GM23338 (cell line): ENCODE data around the gene ZYX. TPM values are rescaled to one million over a fixed set of nuclear protein-coding genes. Genes with fewer than 3 reads are reported as not detected.
A peak's percentile ranks its signal among the peaks of the same experiment; 100 is the strongest.

Experiments used
- ATAC-seq: fragments of 200-7000 bp; cut with Tn5 transposase; 3 replicates; pipeline ENCODE4 v1.9.1; 2020
- DNase-seq: peaks from one replicate; pipeline ENCODE4 v3.0.0-alpha.2; 2015; ENCODE audit warnings: low spot score
- H2AFZ ChIP-seq: fragments of 200-600 bp; sonication (generic); 2 replicates; pipeline ENCODE4 v1.8.0; 2016; ENCODE audit warnings: antibody characterized with exemption, mild to moderate bottlenecking, moderate library complexity
- H3F3A ChIP-seq: fragments of 200-600 bp; sonication (generic); replicated peaks from 2 replicates; pipeline ENCODE4 v1.8.0; 2017; ENCODE audit warnings: antibody characterized with exemption, mixed run types, low read depth
- H3K27ac ChIP-seq: fragments of 200-600 bp; sonication (generic); 2 replicates; pipeline ENCODE4 v1.6.1; 2016; ENCODE audit warnings: low read depth
- H3K27me3 ChIP-seq: fragments of 200-600 bp; sonication (generic); 2 replicates; pipeline ENCODE4 v1.8.0; 2016; ENCODE audit warnings: mild to moderate bottlenecking, mixed run types, moderate library complexity; ENCODE audit not compliant: insufficient read depth
- H3K36me3 ChIP-seq: fragments of 200-600 bp; sonication (generic); 2 replicates; pipeline ENCODE4 v1.8.0; 2016; ENCODE audit warnings: mild to moderate bottlenecking; ENCODE audit not compliant: insufficient read depth
- H3K4me1 ChIP-seq: fragments of 200-600 bp; sonication (generic); 2 replicates; pipeline ENCODE4 v1.8.0; 2016; ENCODE audit warnings: mild to moderate bottlenecking, moderate library complexity; ENCODE audit not compliant: insufficient read depth
- H3K4me2 ChIP-seq: fragments of 200-600 bp; sonication (generic); 2 replicates; pipeline ENCODE4 v1.7.1; 2017; ENCODE audit warnings: mixed run types
- H3K4me3 ChIP-seq: fragments of 200-600 bp; sonication (generic); 2 replicates; pipeline ENCODE4 v1.6.1; 2016; ENCODE audit warnings: mixed run types
- H3K79me2 ChIP-seq: fragments of 200-600 bp; sonication (generic); replicated peaks from 2 replicates; pipeline ENCODE4 v1.8.0; 2017; ENCODE audit warnings: mild to moderate bottlenecking; ENCODE audit not compliant: insufficient read depth
- H3K9me2 ChIP-seq: fragments of 200-600 bp; sonication (generic); 2 replicates; pipeline ENCODE4 v1.8.0; 2017; ENCODE audit not compliant: insufficient read depth
- H4K20me1 ChIP-seq: fragments of 200-600 bp; sonication (generic); replicated peaks from 2 replicates; pipeline ENCODE4 v1.8.0; 2017; ENCODE audit warnings: mild to moderate bottlenecking; ENCODE audit not compliant: insufficient read depth
- H3K27ac Mint-ChIP-seq: 2 replicates; pipeline ENCODE4 v1.8.0; 2020; ENCODE audit warnings: inconsistent platforms, mild to moderate bottlenecking, moderate library complexity, mixed read lengths
- H3K27me3 Mint-ChIP-seq: 3 replicates; pipeline ENCODE4 v1.8.0; 2022; ENCODE audit warnings: low read depth, mild to moderate bottlenecking, moderate library complexity, mixed read lengths, inconsistent platforms; ENCODE audit not compliant: insufficient read depth, poor library complexity
- H3K36me3 Mint-ChIP-seq: 3 replicates; pipeline ENCODE4 v1.8.0; 2021; ENCODE audit warnings: low read depth, mild to moderate bottlenecking, inconsistent platforms, moderate library complexity, mixed read lengths
- H3K4me1 Mint-ChIP-seq: 3 replicates; pipeline ENCODE4 v1.8.0; 2020; ENCODE audit warnings: mild to moderate bottlenecking, inconsistent platforms, mixed read lengths
- H3K4me3 Mint-ChIP-seq: 3 replicates; pipeline ENCODE4 v1.8.0; 2021; ENCODE audit warnings: moderate library complexity, mild to moderate bottlenecking, inconsistent platforms, mixed read lengths
- H3K9me3 Mint-ChIP-seq: 3 replicates; pipeline ENCODE4 v1.8.0; 2020; ENCODE audit warnings: moderate library complexity, mild to moderate bottlenecking, inconsistent platforms, mixed read lengths
- EZH2 ChIP-seq: fragments of 200-600 bp; sonication (generic); IDR thresholded peaks from one replicate; pipeline ENCODE4 v1.8.0; 2017; ENCODE audit warnings: antibody characterized with exemption, mild to moderate bottlenecking, low read depth; ENCODE audit not compliant: unreplicated experiment
- EZH2phosphoT487 ChIP-seq: fragments of 200-600 bp; sonication (generic); IDR thresholded peaks from one replicate; pipeline ENCODE4 v1.8.1; 2018; ENCODE audit warnings: antibody characterized with exemption; ENCODE audit not compliant: unreplicated experiment
- NANOG ChIP-seq: IDR thresholded peaks from 2 replicates; pipeline ENCODE4 v1.6.1; 2016; ENCODE audit warnings: antibody characterized with exemption, borderline replicate concordance
- polyA plus RNA-seq: library from polyadenylated mRNA; unstranded; fragments of >200 nt; fragmentation: Nextera tagmentation; extraction: Ambion mirVana; gene quantifications from 2 replicates; pipeline ENCODE4 v1.2.1, GENCODE V29; 2016
- total RNA-seq: library from RNA; depleted of rRNA; stranded (reverse); fragments of >200 nt; shearing (Covaris generic); gene quantifications from 2 replicates; pipeline ENCODE4 v1.2.3, GENCODE V29; 2014
- TF ChIP-seq, protein P1 (sequence below): IDR thresholded peaks from one replicate; pipeline ENCODE4 v1.6.1; 2018; ENCODE audit warnings: antibody characterized with exemption; ENCODE audit not compliant: unreplicated experiment
- TF ChIP-seq, protein P2 (sequence below): IDR thresholded peaks from 2 replicates; pipeline ENCODE4 v1.6.1; 2016; ENCODE audit warnings: antibody characterized with exemption
- TF ChIP-seq, protein P3 (sequence below), 2 experiments: fragments of 200-600 bp in 1 of 2; sonication (generic) in 1 of 2; conservative IDR thresholded peaks; 2 replicates each; pipeline versions ENCODE4 v1.5.1 to v1.6.1; 2016 to 2017; ENCODE audit warnings: antibody characterized with exemption in 2 of 2, low read depth in 2 of 2, mild to moderate bottlenecking in 2 of 2, moderate library complexity in 1 of 2
- TF ChIP-seq, protein P4 (sequence below): fragments of 250-450 bp; sonication (Bioruptor Pico); IDR thresholded peaks from 2 replicates; pipeline ENCODE4 v1.5.0; 2020; ENCODE audit warnings: mild to moderate bottlenecking, moderate library complexity

Gene ZYX
- total and polyA plus RNA-seq, 2 experiments from 2014 or later: 111 to 141 TPM

DNA sequence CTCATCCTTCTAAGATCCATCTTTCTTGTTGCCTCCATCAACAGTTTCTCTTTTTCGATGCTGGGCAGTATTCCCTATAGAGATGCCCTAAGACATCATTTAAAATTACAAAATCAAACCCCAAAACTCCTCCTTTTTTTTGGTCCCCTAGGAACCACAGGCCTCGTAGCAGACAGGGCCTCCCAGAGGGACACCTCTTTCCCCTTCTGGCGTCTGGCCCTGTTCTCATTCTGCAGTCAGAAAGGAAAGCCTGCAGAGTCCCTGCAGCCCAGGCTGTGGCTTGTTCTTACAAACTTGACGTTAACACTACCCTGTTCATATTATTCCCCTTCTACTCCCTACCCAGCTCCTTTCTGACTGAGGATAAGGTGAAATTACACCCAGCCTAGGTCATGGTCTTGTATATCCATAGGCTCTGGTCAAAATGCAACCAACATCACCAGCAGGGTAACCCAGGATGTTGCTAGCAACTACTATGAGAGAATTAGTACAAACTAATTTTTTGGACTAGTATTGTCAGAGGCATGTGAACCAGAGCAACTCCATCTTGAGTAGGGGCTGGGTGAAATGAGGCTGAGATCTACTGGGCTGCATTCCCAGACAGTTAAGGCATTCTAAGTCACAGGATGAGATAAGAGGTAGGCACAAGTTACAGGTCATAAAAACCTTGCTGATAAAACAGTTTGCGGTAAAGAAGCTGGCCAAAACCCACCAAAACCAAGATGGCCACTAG is 31.0 kb downstream of the ZYX start:
- DNase-seq (no peak), ATAC-seq (no peak)
- peaks cover 8% of the 10 kb centered on the region for H3F3A ChIP-seq
- H3K36me3 ChIP-seq: no peaks in the 10 kb centered on the region
- H3K9me2 ChIP-seq: no peaks in the 10 kb centered on the region
- peaks cover 19% of the 10 kb centered on the region for H3K79me2 ChIP-seq
- H3K27me3 Mint-ChIP-seq: peaks cover 28% of the 10 kb centered on the region
- H3K4me1 Mint-ChIP-seq: peaks cover 76% of the 10 kb centered on the region
- H3K36me3 Mint-ChIP-seq: peaks cover 4% of the 10 kb centered on the region
- H3K4me3 Mint-ChIP-seq: no peak overlapping the region; the same call in 2 of the 3 replicates
- peak overlapping the region; percentile 68 for H3K27ac Mint-ChIP-seq
- no peaks in the 10 kb centered on the region for H3K27me3 ChIP-seq
- peak overlapping the region; percentile 76 for H3K4me2 ChIP-seq
- peak overlapping the region; percentile 43; the same call in 1 of the 2 replicates for H3K4me3 ChIP-seq
- H2AFZ ChIP-seq: no peak overlapping the region
- H3K27ac ChIP-seq: peak overlapping the region; percentile 64; the same call in 1 of the 2 replicates
- H3K4me1 ChIP-seq: peaks cover 65% of the 10 kb centered on the region
- TF ChIP-seq, protein P1, sequence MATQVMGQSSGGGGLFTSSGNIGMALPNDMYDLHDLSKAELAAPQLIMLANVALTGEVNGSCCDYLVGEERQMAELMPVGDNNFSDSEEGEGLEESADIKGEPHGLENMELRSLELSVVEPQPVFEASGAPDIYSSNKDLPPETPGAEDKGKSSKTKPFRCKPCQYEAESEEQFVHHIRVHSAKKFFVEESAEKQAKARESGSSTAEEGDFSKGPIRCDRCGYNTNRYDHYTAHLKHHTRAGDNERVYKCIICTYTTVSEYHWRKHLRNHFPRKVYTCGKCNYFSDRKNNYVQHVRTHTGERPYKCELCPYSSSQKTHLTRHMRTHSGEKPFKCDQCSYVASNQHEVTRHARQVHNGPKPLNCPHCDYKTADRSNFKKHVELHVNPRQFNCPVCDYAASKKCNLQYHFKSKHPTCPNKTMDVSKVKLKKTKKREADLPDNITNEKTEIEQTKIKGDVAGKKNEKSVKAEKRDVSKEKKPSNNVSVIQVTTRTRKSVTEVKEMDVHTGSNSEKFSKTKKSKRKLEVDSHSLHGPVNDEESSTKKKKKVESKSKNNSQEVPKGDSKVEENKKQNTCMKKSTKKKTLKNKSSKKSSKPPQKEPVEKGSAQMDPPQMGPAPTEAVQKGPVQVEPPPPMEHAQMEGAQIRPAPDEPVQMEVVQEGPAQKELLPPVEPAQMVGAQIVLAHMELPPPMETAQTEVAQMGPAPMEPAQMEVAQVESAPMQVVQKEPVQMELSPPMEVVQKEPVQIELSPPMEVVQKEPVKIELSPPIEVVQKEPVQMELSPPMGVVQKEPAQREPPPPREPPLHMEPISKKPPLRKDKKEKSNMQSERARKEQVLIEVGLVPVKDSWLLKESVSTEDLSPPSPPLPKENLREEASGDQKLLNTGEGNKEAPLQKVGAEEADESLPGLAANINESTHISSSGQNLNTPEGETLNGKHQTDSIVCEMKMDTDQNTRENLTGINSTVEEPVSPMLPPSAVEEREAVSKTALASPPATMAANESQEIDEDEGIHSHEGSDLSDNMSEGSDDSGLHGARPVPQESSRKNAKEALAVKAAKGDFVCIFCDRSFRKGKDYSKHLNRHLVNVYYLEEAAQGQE: no peak
- no peak for TF ChIP-seq NANOG
- TF ChIP-seq, protein P2, sequence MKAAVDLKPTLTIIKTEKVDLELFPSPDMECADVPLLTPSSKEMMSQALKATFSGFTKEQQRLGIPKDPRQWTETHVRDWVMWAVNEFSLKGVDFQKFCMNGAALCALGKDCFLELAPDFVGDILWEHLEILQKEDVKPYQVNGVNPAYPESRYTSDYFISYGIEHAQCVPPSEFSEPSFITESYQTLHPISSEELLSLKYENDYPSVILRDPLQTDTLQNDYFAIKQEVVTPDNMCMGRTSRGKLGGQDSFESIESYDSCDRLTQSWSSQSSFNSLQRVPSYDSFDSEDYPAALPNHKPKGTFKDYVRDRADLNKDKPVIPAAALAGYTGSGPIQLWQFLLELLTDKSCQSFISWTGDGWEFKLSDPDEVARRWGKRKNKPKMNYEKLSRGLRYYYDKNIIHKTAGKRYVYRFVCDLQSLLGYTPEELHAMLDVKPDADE: no peak
- no peak for TF ChIP-seq EZH2
- TF ChIP-seq, protein P3, sequence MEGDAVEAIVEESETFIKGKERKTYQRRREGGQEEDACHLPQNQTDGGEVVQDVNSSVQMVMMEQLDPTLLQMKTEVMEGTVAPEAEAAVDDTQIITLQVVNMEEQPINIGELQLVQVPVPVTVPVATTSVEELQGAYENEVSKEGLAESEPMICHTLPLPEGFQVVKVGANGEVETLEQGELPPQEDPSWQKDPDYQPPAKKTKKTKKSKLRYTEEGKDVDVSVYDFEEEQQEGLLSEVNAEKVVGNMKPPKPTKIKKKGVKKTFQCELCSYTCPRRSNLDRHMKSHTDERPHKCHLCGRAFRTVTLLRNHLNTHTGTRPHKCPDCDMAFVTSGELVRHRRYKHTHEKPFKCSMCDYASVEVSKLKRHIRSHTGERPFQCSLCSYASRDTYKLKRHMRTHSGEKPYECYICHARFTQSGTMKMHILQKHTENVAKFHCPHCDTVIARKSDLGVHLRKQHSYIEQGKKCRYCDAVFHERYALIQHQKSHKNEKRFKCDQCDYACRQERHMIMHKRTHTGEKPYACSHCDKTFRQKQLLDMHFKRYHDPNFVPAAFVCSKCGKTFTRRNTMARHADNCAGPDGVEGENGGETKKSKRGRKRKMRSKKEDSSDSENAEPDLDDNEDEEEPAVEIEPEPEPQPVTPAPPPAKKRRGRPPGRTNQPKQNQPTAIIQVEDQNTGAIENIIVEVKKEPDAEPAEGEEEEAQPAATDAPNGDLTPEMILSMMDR (conservative IDR thresholded peaks at IDR 0.05; ENCODE audit: low read depth in 2 of 2): no peak
- TF ChIP-seq, protein P4, sequence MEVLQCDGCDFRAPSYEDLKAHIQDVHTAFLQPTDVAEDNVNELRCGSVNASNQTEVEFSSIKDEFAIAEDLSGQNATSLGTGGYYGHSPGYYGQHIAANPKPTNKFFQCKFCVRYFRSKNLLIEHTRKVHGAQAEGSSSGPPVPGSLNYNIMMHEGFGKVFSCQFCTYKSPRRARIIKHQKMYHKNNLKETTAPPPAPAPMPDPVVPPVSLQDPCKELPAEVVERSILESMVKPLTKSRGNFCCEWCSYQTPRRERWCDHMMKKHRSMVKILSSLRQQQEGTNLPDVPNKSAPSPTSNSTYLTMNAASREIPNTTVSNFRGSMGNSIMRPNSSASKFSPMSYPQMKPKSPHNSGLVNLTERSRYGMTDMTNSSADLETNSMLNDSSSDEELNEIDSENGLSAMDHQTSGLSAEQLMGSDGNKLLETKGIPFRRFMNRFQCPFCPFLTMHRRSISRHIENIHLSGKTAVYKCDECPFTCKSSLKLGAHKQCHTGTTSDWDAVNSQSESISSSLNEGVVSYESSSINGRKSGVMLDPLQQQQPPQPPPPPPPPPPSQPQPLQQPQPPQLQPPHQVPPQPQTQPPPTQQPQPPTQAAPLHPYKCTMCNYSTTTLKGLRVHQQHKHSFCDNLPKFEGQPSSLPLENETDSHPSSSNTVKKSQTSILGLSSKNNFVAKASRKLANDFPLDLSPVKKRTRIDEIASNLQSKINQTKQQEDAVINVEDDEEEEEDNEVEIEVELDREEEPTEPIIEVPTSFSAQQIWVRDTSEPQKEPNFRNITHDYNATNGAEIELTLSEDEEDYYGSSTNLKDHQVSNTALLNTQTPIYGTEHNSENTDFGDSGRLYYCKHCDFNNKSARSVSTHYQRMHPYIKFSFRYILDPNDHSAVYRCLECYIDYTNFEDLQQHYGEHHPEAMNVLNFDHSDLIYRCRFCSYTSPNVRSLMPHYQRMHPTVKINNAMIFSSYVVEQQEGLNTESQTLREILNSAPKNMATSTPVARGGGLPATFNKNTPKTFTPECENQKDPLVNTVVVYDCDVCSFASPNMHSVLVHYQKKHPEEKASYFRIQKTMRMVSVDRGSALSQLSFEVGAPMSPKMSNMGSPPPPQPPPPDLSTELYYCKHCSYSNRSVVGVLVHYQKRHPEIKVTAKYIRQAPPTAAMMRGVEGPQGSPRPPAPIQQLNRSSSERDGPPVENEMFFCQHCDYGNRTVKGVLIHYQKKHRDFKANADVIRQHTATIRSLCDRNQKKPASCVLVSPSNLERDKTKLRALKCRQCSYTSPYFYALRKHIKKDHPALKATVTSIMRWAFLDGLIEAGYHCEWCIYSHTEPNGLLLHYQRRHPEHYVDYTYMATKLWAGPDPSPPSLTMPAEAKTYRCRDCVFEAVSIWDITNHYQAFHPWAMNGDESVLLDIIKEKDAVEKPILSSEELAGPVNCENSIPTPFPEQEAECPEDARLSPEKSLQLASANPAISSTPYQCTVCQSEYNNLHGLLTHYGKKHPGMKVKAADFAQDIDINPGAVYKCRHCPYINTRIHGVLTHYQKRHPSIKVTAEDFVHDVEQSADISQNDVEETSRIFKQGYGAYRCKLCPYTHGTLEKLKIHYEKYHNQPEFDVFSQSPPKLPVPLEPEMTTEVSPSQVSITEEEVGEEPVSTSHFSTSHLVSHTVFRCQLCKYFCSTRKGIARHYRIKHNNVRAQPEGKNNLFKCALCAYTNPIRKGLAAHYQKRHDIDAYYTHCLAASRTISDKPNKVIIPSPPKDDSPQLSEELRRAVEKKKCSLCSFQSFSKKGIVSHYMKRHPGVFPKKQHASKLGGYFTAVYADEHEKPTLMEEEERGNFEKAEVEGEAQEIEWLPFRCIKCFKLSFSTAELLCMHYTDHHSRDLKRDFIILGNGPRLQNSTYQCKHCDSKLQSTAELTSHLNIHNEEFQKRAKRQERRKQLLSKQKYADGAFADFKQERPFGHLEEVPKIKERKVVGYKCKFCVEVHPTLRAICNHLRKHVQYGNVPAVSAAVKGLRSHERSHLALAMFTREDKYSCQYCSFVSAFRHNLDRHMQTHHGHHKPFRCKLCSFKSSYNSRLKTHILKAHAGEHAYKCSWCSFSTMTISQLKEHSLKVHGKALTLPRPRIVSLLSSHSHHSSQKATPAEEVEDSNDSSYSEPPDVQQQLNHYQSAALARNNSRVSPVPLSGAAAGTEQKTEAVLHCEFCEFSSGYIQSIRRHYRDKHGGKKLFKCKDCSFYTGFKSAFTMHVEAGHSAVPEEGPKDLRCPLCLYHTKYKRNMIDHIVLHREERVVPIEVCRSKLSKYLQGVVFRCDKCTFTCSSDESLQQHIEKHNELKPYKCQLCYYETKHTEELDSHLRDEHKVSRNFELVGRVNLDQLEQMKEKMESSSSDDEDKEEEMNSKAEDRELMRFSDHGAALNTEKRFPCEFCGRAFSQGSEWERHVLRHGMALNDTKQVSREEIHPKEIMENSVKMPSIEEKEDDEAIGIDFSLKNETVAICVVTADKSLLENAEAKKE (CRISPR knock-in tag): no peak
- TF ChIP-seq EZH2phosphoT487: no peak
- H4K20me1 ChIP-seq: no peaks in the 10 kb centered on the region
- no peaks in the 10 kb centered on the region; the same call in 2 of the 3 replicates for H3K9me3 Mint-ChIP-seq
